Tibial artery (tissue), 4 donors: ENCODE measurements around the gene AMER2.

Source experiments
- DNase-seq, 2 donors: peaks; one replicate each; pipeline ENCODE4 v3.0.0-alpha.2; 2019
- H3K27ac ChIP-seq, 2 donors: fragments of 200-600 bp; sonication (generic) in 1 of 2; 1 replicate in 1 of 2; 2 replicates in 1 of 2; pipeline ENCODE4 v1.5.1; 2018 to 2019; ENCODE audit warnings: mild to moderate bottlenecking in 1 of 2
- H3K27me3 ChIP-seq, 2 donors: fragments of 200-600 bp; sonication (generic) in 1 of 2; one replicate each; pipeline versions ENCODE4 v1.5.1 to v1.6.0; 2016 to 2019
- H3K36me3 ChIP-seq, 3 donors: fragments of 200-600 bp; sonication (generic) in 2 of 3; one replicate each; pipeline ENCODE4 v1.5.1; 2016 to 2019; ENCODE audit warnings: mild to moderate bottlenecking in 2 of 3
- H3K4me1 ChIP-seq, 4 donors: fragments of 200-600 bp; sonication (generic) in 2 of 4; 1 replicate in 3 of 4; 2 replicates in 1 of 4; pipeline ENCODE4 v1.5.1; 2016 to 2019
- H3K4me3 ChIP-seq, 2 donors: fragments of 200-600 bp; sonication (generic) in 1 of 2; 1 replicate in 1 of 2; 2 replicates in 1 of 2; pipeline ENCODE4 v1.5.1; 2018 to 2019; ENCODE audit warnings: mild to moderate bottlenecking in 2 of 2
- H3K9me3 ChIP-seq, 3 donors: fragments of 200-600 bp; sonication (generic) in 1 of 3; one replicate each; pipeline ENCODE4 v1.5.1; 2016 to 2019
- CTCF ChIP-seq, 2 experiments: fragments of 200-600 bp in 1 of 2; fragments of 450-650 bp in 1 of 2; IDR thresholded peaks; one replicate each; pipeline ENCODE4 v1.5.1; 2017 to 2019; ENCODE audit warnings: antibody characterized with exemption in 2 of 2, mild to moderate bottlenecking in 1 of 2, moderate library complexity in 1 of 2
- intact Hi-C: fragments of 100-400 bp; cut with DNase I; formaldehyde crosslinking; loops from one replicate; pipeline ENCODE4 v1.15.0; 2023; ENCODE audit warnings: low total_unique reads

Gene AMER2

GRCh38 chr13:25190771-25191170, 18.7 kb upstream of the AMER2 start:
- no peaks in the 10 kb centered on the region for H3K9me3 ChIP-seq
- TF ChIP-seq CTCF (IDR thresholded peaks at IDR 0.05): no peak
- DNase-seq: no peak
- H3K27me3 ChIP-seq: peaks cover 0 to 17% of the 10 kb centered on the region in 2 donors
- H3K27ac ChIP-seq: no peak overlapping the region
- H3K36me3 ChIP-seq: no peaks in the 10 kb centered on the region
- intact Hi-C loops: no loop called here
- H3K4me1 ChIP-seq: no peaks in the 10 kb centered on the region
- no peak overlapping the region for H3K4me3 ChIP-seq

GRCh38 chr13:25190256-25190655, 18.2 kb upstream of the AMER2 start:
- no peak for TF ChIP-seq CTCF (IDR thresholded peaks at IDR 0.05)
- H3K4me1 ChIP-seq: no peaks in the 10 kb centered on the region
- H3K27me3 ChIP-seq: peaks cover 0 to 18% of the 10 kb centered on the region in 2 donors
- no peak overlapping the region for H3K4me3 ChIP-seq
- intact Hi-C loops: no loop called here
- no peaks in the 10 kb centered on the region for H3K36me3 ChIP-seq
- H3K27ac ChIP-seq: no peak overlapping the region
- DNase-seq: no peak
- H3K9me3 ChIP-seq: no peaks in the 10 kb centered on the region

- H3K27ac ChIP-seq: no peak overlapping the region
- H3K27me3 ChIP-seq: peaks cover 0 to 22% of the 10 kb centered on the region in 2 donors
- H3K9me3 ChIP-seq: no peaks in the 10 kb centered on the region
- no peaks in the 10 kb centered on the region for H3K36me3 ChIP-seq
- intact Hi-C loops: no loop called here
- TF ChIP-seq CTCF (IDR thresholded peaks at IDR 0.05): no peak
- no peaks in the 10 kb centered on the region for H3K4me1 ChIP-seq
- no peak for DNase-seq
- H3K4me3 ChIP-seq: no peak overlapping the region
Observed at GRCh38 chr13:25187596-25187995, 15.5 kb upstream of the AMER2 start.

- H3K4me1 ChIP-seq: no peaks in the 10 kb centered on the region
- DNase-seq: no peak
- no peaks in the 10 kb centered on the region for H3K9me3 ChIP-seq
- no peak for TF ChIP-seq CTCF (IDR thresholded peaks at IDR 0.05)
- no peaks in the 10 kb centered on the region for H3K36me3 ChIP-seq
- no peak overlapping the region for H3K27ac ChIP-seq
- H3K4me3 ChIP-seq: no peak overlapping the region
- peaks cover 0 to 22% of the 10 kb centered on the region in 2 donors for H3K27me3 ChIP-seq
- intact Hi-C loops: no loop called here
Observed at GRCh38 chr13:25186187-25186586, 14.1 kb upstream of the AMER2 start.

GRCh38 chr13:25181597-25181996, 9.5 kb upstream of the AMER2 start:
- H3K36me3 ChIP-seq: no peaks in the 10 kb centered on the region
- no peak overlapping the region for H3K27ac ChIP-seq
- no peaks in the 10 kb centered on the region for H3K9me3 ChIP-seq
- intact Hi-C loops: no loop called here
- no peak for DNase-seq
- no peak overlapping the region for H3K4me3 ChIP-seq
- no peak for TF ChIP-seq CTCF (IDR thresholded peaks at IDR 0.05)
- no peaks in the 10 kb centered on the region for H3K4me1 ChIP-seq
- H3K27me3 ChIP-seq: peaks cover 0 to 17% of the 10 kb centered on the region in 2 donors
